NOMO-1 treated with DMSO at 0.1 percent for 48 hours (cell line): ENCODE results near the gene CDH23.

Source experiments
- DNase-seq: peaks from one replicate; lab custom pipeline; 2025; ENCODE audit not compliant: unreplicated experiment; lab: John Stamatoyannopoulos, UW

The CDH23 gene

DNA sequence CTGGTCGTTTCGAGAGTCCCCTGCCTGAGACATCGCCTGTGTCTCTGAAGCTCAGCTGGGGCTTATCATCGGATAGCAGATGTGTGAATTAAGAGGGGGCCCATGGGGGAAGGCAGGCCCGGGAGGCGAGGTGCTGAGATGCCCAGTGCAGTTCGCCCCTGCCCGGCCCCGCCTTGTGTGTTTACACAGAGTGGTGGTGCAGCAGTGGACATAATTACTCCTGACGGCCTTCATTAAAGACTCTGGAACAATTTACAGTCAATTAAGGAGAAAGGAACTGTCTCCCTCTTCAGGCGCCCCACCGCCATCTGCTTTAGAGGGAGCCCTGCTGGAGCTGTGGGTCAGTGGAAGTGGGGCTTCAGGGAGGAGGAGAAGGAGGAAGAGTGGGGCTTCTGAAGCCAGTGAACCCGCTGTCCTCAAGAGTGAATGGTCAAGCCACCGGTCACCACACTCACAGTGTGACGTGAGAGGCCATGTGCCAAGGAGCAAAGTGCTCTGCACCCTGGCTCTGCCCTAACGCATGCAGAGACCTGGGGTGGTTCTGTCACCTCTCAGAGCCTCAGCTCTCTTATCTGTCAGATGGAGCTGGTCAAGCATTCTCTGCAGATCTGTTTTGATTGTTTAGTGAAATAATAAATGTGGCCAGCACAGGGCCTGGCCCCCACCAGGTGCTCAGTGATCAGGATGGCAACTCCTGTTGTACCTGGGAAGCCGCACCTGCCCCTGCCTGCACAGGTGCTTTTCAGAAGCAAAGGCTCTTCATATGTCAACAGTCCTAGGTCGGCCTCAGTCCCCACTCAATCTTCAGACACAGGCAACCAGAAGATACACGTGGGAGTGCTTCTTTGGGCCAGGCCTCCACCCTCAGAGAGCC lies 65.6 kb downstream of the CDH23 start:
- no peak for DNase-seq

- no peak for DNase-seq
Observed at GRCh38 chr10:71463111-71463510, 66.4 kb downstream of the CDH23 start.

DNA sequence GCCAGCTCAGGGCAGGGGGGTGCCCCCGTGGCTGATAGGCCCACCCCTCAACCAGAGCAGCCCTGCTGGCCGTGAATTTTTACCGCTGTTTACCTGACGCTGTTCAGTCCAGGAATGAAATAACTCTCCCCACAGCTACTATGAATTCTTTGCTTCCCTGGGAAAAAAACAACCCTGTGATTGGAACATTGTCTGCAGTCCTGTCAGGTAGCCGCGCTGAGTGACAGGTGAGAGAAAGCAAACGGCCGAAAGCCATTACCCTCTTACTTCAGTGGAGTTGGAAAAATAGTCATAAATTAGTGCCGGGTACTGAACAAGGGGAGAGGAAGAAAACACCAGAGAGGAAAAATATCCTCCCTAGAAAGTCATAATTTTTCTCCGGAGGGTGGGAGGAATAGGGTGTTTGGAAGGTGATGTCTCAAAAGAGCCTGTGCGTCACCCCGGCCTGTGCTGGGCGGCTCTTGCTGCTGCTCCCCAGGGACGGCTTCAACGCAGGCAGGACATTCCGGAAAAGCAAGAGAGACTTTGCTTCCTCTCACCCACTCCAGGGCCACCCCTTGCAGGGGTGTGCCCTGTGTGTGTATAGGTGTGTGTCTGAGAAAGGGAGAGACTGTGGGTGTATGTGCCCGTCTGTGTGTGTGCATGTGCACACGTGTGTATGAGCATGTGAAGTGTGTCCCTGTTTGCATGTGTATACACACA lies 69.0 kb downstream of the CDH23 start:
- DNase-seq: no peak

DNA sequence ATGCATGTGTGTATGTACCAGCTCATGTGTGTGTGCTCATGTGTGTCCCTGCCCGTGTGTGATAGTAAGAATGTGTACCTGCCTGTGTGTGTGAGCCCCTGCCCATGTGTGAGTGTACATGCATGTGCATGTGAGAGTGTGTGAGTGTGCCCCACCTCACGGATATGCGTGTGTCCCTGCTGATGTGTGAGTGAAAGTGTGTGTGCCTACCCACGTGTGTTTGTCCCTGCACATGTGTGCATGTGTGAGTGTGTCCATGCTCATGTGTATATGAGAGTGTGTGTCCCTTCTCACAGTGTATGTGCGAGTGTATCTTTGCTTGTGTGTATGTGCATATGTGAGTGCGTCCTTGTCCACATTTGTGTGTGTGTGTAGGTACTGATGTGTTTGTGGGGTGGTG lies 69.6 kb downstream of the CDH23 start:
- DNase-seq: no peak

- DNase-seq: no peak
Observed at GRCh38 chr10:71467161-71467560, 70.4 kb downstream of the CDH23 start.

DNA sequence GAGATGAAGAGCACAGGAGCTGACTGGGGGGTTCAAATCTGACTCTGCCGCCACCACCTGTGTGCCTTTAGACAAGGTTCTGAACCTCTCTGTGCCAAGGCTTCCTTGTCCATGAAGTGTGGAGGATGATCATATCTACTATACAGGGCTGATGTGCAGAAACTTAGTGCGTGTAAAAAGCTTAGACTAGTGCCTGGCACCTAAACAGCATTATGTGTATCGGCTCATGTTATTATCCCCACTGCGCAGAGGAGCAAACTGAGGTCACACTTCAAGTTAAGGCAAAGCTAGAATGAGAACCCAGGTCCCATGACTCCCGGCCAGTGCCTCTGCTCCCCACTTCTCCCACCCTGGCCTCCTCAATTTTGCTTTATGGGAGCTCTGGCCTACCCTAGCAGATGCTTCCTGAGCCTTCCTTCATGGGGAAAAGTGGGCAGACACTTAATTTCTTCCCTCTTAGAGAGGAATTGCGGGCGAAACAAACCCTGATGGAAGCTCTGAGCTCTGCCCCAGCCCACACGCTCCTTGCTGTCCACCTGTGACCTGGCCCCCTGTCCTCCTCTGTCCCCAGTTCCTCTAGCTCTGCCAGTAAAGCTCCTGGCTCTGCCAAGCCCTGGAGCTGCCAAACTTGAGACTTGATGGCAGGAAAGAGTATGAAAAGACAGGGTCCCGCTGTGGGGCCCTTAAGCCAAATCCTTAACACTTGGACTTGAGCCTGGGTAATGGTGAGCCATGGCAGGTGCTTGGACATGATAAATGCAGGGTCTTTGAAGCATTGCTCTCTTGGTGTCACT lies 71.0 kb downstream of the CDH23 start:
- DNase-seq: no peak

DNA sequence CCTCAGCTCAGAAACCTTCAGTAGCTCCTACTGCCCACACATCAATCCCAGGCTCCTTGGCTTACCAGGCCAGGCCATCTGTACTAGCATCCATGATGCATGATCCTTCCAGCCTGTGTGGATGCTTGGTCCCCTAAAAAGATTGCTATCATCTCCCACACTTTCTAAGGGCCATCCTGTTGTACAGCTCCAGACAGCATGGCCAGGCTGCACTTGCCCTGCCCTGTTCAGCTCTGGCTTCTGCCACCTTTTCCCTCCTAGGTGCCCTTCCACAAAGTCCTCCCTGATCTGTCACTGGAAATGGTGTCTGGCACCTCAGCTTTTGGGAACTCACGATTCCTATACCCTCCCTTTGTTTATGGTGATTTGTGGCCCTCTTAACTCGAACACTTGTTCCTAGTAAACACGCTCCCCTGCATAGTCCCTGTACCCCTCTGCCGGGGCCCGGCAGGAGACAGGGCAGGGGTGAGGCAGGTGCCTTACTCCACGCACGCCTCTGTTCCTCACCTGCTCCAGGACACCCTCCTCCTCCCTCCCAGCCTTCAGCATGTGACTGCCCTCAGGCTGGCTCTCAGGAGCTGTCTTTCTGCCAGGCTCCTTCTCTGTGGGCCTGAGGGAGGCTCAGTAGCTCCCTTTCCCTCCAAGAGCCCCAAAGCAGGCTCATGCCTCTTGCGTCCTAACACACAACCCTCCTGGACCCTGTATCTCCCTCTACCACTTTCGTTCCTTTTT lies 71.8 kb downstream of the CDH23 start:
- DNase-seq: no peak

- DNase-seq: no peak
Observed at GRCh38 chr10:71471006-71471405, 74.3 kb downstream of the CDH23 start.

DNA sequence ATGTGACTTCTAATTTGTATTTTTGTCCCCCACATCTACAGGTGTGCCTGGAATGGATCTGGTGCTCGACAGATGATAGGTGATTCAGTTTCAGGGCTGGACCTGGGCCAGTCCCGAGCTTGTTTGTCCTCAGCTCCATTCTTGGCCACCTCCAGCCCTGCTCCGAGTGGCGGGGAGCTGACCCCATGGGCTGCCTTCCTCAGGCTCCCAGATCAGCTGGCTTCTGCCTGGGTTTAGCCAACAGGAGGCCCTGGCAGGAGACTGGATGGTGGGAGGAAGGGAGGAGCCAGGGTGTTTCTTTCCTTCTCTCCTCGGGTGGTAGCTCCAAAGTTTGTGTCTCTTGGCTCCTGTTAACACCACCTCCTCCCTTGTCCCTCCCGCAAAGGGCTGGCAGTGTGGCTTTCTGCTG lies 75.2 kb downstream of the CDH23 start:
- no peak for DNase-seq

DNA sequence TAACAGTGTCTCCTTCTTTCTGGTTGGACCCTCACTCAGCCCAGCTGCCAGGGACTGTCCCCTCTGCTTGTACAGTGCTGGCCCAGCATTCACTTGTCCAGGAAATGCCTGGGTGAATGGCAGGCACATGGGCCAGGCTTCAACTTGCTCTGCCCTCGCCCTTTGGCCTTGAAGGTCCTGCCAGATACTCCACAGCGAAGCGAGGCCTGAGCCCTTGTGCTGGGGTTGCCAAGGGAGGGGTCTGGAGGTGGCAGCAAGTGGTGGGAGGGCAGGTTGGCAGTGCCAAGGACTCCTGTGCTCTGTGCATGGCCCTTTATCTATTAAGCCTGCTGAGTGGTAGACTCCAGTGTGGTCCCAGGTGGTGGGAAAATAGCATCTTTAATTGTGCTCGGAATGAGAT lies 75.7 kb downstream of the CDH23 start:
- no peak for DNase-seq

- no peak for DNase-seq
Observed at GRCh38 chr10:71472912-71473311, 76.2 kb downstream of the CDH23 start.

GRCh38 chr10:71473671-71474599 lies 77.2 kb downstream of the CDH23 start:
- DNase-seq: no peak

- DNase-seq: no peak
Observed at GRCh38 chr10:71474702-71475242, 78.1 kb downstream of the CDH23 start.

DNA sequence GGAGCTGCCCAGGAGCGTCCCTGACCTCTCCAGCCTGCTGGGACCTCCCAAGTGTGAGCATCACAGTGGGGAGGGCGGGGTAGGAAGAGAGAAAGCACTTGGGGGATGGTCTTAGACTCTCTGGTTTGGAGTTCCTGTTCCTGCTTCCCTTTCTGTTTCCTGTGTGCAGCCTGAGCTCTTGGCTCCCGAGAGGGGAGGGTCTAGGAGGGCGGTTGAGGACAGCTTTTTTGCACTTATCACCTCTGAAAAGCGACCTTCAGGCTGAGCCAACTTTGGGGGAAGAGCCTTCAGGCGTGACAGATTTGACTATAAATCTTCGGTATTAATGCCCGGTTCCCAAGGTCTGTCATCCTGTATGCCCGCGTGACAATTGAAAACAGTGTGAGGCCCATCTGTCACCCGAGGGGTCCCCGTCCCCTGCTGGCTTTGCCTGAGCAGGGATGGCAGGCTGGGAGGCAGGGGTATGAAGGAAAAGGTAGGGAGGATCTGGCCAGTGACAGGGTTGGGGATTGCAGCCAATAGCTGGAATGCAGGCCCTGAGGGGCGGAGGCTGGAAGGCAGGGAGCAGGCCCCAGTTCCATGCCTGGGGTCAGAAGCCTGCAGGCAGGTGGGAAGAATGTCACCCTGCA lies 78.6 kb downstream of the CDH23 start:
- DNase-seq: peak; percentile 65

GRCh38 chr10:71476228-71477011 lies 79.7 kb downstream of the CDH23 start:
- DNase-seq: peak; percentile 21

GRCh38 chr10:71478173-71478572 lies 81.5 kb downstream of the CDH23 start:
- no peak for DNase-seq

GRCh38 chr10:71478813-71479365 lies 82.2 kb downstream of the CDH23 start:
- DNase-seq: no peak

DNA sequence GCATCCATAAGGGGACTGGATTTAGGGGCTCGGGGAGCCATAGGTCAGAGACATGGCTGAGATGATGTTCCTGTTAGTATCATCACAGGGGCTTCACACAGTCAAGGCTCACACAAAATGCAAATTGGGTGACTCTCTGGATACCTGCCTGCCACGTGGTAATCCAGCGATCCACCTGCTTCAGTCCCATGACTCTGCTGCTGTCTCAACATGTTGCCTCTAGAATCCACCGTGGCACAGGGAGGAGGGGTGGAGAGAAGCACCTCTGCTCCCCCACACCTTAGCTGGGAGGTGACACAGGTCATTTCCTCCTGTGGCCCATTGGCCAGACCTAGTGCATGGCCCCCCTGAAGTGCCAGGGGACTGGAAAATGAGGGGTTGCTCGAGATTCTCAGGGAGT lies 83.1 kb downstream of the CDH23 start:
- no peak for DNase-seq
